NT2/D1 (cell line): ENCODE measurements around the gene CYP19A1.

Experiments used
- SUZ12 ChIP-seq: IDR thresholded peaks from 2 replicates; pipeline ENCODE4 v1.6.1; 2011; ENCODE audit not compliant: insufficient read length, insufficient read depth; ENCODE audit errors: extremely low read depth
- YY1 ChIP-seq: IDR thresholded peaks from 2 replicates; pipeline ENCODE4 v1.6.1; 2011; ENCODE audit not compliant: insufficient read length, insufficient read depth

DNA sequence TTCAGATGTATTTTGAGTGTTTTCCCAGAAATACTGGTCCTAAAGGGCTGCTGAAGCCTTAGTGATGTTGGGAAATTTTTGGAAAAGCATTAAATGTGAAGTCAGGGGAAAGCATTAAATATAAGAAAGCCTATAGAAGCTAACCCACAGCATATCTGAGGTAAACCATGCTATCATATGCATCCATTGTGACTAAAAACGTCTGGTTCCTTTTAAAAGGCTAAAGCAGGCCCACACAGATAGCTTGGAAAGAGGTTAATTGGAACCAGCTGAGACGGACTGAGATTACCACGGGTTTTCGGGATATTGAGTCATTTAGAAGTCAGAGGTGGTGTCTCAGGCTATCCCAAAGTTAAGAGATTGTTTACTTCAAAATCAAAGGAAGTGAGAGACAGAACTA lies 78.2 kb downstream of the CYP19A1 start:
- TF ChIP-seq SUZ12 (no peak), YY1 (no peak)
